Keratinocyte (primary cell): Measurements from ENCODE around the gene TADA2B. TPM values are rescaled to one million over a fixed set of nuclear protein-coding genes. Genes with fewer than 3 reads are reported as not detected.

ENCODE experiments used
- DNase-seq: peaks from one replicate; pipeline ENCODE4 v3.0.0-alpha.2; 2011; ENCODE audit warnings: low read depth, missing footprints, low spot score
- FAIRE-seq: peaks from 2 replicates; lab custom pipeline; 2011; peaks lifted over from hg19 to GRCh38; lab: Jason Lieb, UNC
- H2AFZ ChIP-seq: 2 replicates; pipeline ENCODE4 v1.6.0; 2012; ENCODE audit warnings: low read length, control low read depth, inconsistent platforms; ENCODE audit not compliant: control insufficient read depth
- H3K27ac ChIP-seq: 2 replicates; pipeline ENCODE4 v1.5.1; 2011; ENCODE audit warnings: low read length; ENCODE audit not compliant: control insufficient read depth, insufficient read depth
- H3K27me3 ChIP-seq: 3 replicates; pipeline ENCODE4 v1.6.0; 2011; ENCODE audit warnings: low read length; ENCODE audit not compliant: control insufficient read depth, insufficient read depth; ENCODE audit errors: extremely low read depth
- H3K36me3 ChIP-seq, 2 experiments: 2 replicates in 1 of 2; 3 replicates in 1 of 2; pipeline ENCODE4 v1.5.1; 2011; ENCODE audit warnings: low read length in 2 of 2, mild to moderate bottlenecking in 1 of 2; ENCODE audit not compliant: control insufficient read depth in 2 of 2, insufficient read depth in 2 of 2; ENCODE audit errors: extremely low read depth in 1 of 2
- H3K4me1 ChIP-seq: 3 replicates; pipeline ENCODE4 v1.5.1; 2011; ENCODE audit warnings: low read length; ENCODE audit not compliant: control insufficient read depth, insufficient read depth; ENCODE audit errors: extremely low read depth
- H3K4me2 ChIP-seq: 3 replicates; pipeline ENCODE4 v1.6.0; 2011; ENCODE audit warnings: low read depth, low read length; ENCODE audit not compliant: control insufficient read depth, insufficient read depth; ENCODE audit errors: extremely low read depth
- H3K4me3 ChIP-seq, 3 experiments: fragments of 200-600 bp in 1 of 3; sonication (generic) in 1 of 3; 2 replicates in 2 of 3; 3 replicates in 1 of 3; pipeline ENCODE4 v1.5.1; 2011 to 2016; ENCODE audit warnings: low read length in 3 of 3, mild to moderate bottlenecking in 3 of 3, control low read depth in 2 of 3, inconsistent platforms in 1 of 3, low read depth in 1 of 3, mixed read lengths in 1 of 3, mixed run types in 1 of 3, moderate library complexity in 1 of 3; ENCODE audit not compliant: control insufficient read depth in 2 of 3, insufficient read depth in 2 of 3; ENCODE audit errors: extremely low read depth in 1 of 3
- H3K79me2 ChIP-seq: 2 replicates; pipeline ENCODE4 v1.6.0; 2012; ENCODE audit warnings: low read length; ENCODE audit not compliant: control insufficient read depth, insufficient read depth
- H3K9ac ChIP-seq: 3 replicates; pipeline ENCODE4 v1.6.0; 2011; ENCODE audit warnings: low read length; ENCODE audit not compliant: control insufficient read depth, insufficient read depth; ENCODE audit errors: extremely low read depth
- H3K9me1 ChIP-seq: 3 replicates; pipeline ENCODE4 v1.6.0; 2011; ENCODE audit warnings: low read length; ENCODE audit not compliant: control insufficient read depth, insufficient read depth; ENCODE audit errors: extremely low read depth
- H3K9me3 ChIP-seq: 2 replicates; pipeline ENCODE4 v1.5.1; 2012; ENCODE audit warnings: low read depth, low read length; ENCODE audit not compliant: control insufficient read depth
- H4K20me1 ChIP-seq: 3 replicates; pipeline ENCODE4 v1.6.0; 2011; ENCODE audit warnings: low read length; ENCODE audit not compliant: control insufficient read depth, insufficient read depth; ENCODE audit errors: extremely low read depth
- EZH2 ChIP-seq: IDR thresholded peaks from one replicate; pipeline ENCODE4 v1.6.1; 2012; ENCODE audit warnings: inconsistent platforms, mild to moderate bottlenecking, low read length, moderate library complexity
- dilution Hi-C: fragments of 300-500 bp; cut with MboI; formaldehyde crosslinking; loops from one replicate; pipeline ENCODE4 v1.7.0; 2020; ENCODE audit warnings: low sequenced_read_pairs; ENCODE audit not compliant: extremely low pct_ligation_motif_present
- polyA plus RNA-seq, 5 experiments: library from polyadenylated mRNA; depleted of rRNA in 3 of 5; stranded (reverse) in 3 of 5; stranded (forward) in 1 of 5; unstranded in 1 of 5; fragments of >200 nt; gene quantifications; 1 replicate in 1 of 5; 2 replicates in 3 of 5; 3 replicates in 1 of 5; pipeline versions ENCODE4 v1.2.1 to v1.2.3, GENCODE V29; 2011 to 2012; ENCODE audit warnings: missing spikeins in 2 of 5, low read depth in 1 of 5, low replicate concordance in 1 of 5
- TF ChIP-seq, protein P1 (sequence below), 3 experiments: IDR thresholded peaks in 1 of 3; conservative IDR thresholded peaks in 1 of 3; optimal IDR thresholded peaks in 1 of 3; 2 replicates in 2 of 3; 3 replicates in 1 of 3; pipeline versions ENCODE3 to v1.5.1; 2011; ENCODE audit warnings: low read length in 3 of 3, mild to moderate bottlenecking in 3 of 3, moderate library complexity in 2 of 3, control low read depth in 1 of 3, inconsistent platforms in 1 of 3; ENCODE audit not compliant: insufficient read depth in 2 of 3; ENCODE audit errors: extremely low read depth in 1 of 3

The TADA2B gene
- polyA plus RNA-seq, 1 donor (not counting 4 experiments of a cell fraction or from before 2014, with no cell fraction given), result 5.3 TPM

DNA sequence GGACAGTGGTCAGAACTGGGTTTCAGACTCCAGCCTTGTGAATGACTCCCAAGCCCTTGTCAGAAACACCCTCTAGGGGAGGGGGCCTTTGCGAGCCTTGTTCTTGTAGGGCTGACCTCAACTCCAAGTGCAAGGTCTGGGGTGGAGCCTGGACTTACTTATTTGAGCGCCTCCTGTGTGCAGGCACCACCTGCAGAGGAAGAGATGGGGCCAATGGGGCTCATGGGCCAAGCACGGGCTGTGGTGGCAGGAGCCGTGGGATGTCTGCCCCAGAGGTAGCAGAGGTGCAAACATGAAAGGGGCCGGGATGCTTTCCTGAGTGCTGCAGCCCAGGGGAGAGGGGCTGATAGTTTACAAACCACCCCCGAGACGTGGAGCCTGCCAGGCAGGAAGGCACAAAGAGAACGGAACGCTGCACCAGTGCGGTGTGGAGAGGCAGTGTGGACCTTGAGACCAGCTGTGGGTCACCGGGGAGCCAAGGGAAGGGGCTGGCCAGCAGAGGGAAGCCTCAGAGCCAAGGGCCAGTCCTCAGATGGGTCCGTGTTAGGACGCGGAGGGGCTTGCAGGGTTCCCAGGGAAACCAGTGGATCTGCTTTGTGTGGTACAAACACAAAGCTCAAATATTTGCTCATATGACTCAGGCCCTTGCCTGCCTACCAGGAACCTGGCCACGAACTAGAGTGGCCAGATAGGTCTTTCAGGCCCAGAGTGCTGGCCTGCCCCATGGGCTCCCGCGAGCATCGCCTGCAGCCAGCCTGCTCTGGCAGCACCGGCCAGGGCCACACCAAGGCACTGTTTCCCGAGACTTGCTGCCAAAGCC lies 8.7 kb upstream of the TADA2B start:
- Histone ChIP-seq H3K79me2 (no peaks in the 10 kb centered on the region), H3K4me1 (peaks cover 5% of the 10 kb centered on the region), H3K4me3 (no peak overlapping the region), H4K20me1 (no peaks in the 10 kb centered on the region), H3K9ac (no peak overlapping the region), H3K27me3 (no peaks in the 10 kb centered on the region), H3K9me1 (no peaks in the 10 kb centered on the region), H3K4me2 (no peak overlapping the region), H3K27ac (no peak overlapping the region), H3K36me3 (peaks cover 17 to 23% of the 10 kb centered on the region in 2 experiments), H3K9me3 (no peaks in the 10 kb centered on the region), H2AFZ (no peak overlapping the region)
- FAIRE-seq (no peak), DNase-seq (no peak)
- dilution Hi-C loops, result no loop called here
- TF ChIP-seq EZH2, result no peak
- TF ChIP-seq, protein P1, sequence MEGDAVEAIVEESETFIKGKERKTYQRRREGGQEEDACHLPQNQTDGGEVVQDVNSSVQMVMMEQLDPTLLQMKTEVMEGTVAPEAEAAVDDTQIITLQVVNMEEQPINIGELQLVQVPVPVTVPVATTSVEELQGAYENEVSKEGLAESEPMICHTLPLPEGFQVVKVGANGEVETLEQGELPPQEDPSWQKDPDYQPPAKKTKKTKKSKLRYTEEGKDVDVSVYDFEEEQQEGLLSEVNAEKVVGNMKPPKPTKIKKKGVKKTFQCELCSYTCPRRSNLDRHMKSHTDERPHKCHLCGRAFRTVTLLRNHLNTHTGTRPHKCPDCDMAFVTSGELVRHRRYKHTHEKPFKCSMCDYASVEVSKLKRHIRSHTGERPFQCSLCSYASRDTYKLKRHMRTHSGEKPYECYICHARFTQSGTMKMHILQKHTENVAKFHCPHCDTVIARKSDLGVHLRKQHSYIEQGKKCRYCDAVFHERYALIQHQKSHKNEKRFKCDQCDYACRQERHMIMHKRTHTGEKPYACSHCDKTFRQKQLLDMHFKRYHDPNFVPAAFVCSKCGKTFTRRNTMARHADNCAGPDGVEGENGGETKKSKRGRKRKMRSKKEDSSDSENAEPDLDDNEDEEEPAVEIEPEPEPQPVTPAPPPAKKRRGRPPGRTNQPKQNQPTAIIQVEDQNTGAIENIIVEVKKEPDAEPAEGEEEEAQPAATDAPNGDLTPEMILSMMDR (optimal IDR thresholded peaks at IDR 0.05 in 1 of 3, IDR thresholded peaks at IDR 0.05 in 1 of 3, conservative IDR thresholded peaks at IDR 0.05 in 1 of 3; ENCODE audit: extremely low read depth in 1 of 3, insufficient read depth in 2 of 3, low read length in 3 of 3), result no peak

DNA sequence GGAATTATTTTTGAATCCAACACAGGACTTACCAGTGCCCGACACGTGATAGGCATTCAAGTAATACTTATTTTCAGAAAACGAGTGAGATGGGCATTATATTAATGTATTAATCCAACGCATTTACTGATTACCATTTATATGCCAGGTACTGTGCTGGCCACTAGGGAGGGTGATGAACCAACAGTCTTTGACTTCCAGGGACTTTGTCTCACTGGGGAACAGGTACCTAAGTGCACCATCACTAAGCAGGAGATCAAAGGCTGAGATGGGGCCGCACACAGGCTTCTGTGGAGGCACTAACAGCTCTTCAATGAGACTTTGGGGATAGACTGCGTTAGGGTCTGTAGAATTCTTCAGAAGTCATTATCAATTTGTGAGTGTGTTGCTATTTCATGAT lies 5.7 kb upstream of the TADA2B start:
- H3K9me1 ChIP-seq, result no peaks in the 10 kb centered on the region
- H3K79me2 ChIP-seq, result no peaks in the 10 kb centered on the region
- H3K27ac ChIP-seq, result no peak overlapping the region
- no peaks in the 10 kb centered on the region for H3K27me3 ChIP-seq
- H2AFZ ChIP-seq, result no peak overlapping the region
- H3K36me3 ChIP-seq, result peaks cover 0 to 2% of the 10 kb centered on the region in 2 experiments
- H3K4me2 ChIP-seq, result no peak overlapping the region
- no peak overlapping the region for H3K9ac ChIP-seq
- DNase-seq (no peak), FAIRE-seq (no peak)
- dilution Hi-C loops, result no loop called here
- H3K4me1 ChIP-seq, result peaks cover 10% of the 10 kb centered on the region
- TF ChIP-seq, protein P1 (optimal IDR thresholded peaks at IDR 0.05 in 1 of 3, IDR thresholded peaks at IDR 0.05 in 1 of 3, conservative IDR thresholded peaks at IDR 0.05 in 1 of 3; ENCODE audit: extremely low read depth in 1 of 3, insufficient read depth in 2 of 3, low read length in 3 of 3), result peak in 1 of 3 experiments; percentile 22
- TF ChIP-seq EZH2, result no peak
- H4K20me1 ChIP-seq, result no peaks in the 10 kb centered on the region
- H3K9me3 ChIP-seq, result no peaks in the 10 kb centered on the region
- no peak overlapping the region for H3K4me3 ChIP-seq
